Kasumi-1 (cell line): ENCODE data around the gene CDX2.
"Not testable (repeated sequence)": the region's sequence is repeated elsewhere in the genome, so short reads cannot be mapped to it uniquely, and the experiment has no call there.

ENCODE experiments used
- DNase-seq, 2 experiments: peaks; one replicate each; lab custom pipeline; 2025; lab: John Stamatoyannopoulos, UW

The CDX2 gene

DNA sequence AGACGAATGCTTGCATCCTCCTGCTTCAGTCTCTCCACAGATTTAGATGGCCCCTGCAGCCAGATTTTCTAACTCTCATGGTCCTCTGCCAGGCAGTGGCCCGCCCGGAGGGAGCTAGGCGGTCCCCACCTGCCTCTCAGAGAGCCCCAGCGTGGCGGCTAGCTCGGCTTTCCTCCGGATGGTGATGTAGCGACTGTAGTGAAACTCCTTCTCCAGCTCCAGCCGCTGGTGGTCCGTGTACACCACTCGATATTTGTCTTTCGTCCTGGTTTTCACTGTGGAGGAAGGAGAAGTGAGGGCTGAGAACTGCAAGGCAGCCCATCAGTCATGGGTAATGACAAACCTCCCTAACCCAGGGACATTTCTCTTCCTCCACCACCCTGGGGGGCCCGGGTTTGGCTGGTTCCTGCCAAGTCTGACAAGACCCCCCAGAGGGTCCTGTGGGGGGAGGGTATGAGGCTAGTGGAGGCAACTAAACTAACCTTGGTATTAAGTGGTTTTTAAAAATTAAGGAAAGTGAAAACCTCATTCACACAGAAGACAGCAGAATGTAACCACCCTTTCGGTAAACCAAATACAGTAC is 4.3 kb downstream of the CDX2 start:
- no peak for DNase-seq

DNA sequence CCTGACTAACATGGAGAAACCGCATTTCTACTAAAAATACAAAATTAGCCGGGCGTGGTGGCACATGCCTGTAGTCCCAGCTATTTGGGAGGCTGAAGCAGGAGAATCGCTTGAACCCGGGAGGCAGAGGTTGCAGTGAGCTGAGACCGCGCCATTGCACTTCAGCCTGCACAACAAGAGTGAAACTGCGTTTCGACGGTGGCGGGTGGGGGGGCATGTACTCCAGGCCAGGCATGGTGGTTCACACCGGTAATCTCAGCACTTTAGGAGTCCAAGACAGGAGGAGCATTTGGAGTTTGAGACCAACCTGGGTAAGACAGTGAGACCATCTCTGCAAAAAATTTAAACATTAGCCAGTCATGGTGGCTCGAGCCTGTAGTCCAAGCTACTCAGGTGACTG is 4.9 kb downstream of the CDX2 start:
- not testable (repeated sequence) for DNase-seq

DNA sequence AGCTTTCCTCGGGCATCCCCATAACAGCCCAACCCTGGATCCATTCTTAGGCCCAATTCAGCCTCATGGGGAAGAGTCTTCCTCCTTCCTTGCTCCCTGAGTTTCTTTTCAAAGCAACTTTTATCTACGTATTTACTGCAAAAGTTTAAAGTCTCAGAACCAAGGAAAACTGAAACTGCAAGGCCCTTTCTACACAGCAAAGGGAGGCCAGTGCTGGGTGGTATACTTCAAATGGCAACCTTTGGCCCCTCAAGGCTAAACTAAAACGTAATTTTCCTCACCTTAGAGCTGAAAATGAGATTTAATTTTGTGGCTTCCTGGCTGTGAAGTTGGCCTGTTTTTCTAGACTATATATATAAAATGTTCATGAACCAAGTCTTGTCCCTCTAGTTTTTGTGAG is 5.6 kb downstream of the CDX2 start:
- no peak for DNase-seq

DNA sequence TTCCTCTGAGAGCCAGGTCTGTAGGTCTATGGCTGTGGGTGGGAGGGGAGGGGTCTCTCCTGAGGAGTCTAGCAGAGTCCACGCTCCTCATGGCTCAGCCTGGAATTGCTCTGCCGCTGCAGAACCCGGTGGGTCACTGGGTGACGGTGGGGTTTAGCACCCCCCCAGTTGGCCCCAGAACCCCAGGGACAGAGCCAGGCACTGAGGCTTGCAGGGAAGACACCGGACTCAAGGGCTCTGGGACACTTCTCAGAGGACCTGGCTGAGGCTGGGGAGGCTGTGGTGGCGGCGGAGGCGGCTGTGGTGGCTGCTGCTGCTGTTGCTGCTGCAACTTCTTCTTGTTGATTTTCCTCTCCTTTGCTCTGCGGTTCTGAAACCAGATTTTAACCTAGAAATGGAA is 6.1 kb downstream of the CDX2 start:
- DNase-seq: no peak

DNA sequence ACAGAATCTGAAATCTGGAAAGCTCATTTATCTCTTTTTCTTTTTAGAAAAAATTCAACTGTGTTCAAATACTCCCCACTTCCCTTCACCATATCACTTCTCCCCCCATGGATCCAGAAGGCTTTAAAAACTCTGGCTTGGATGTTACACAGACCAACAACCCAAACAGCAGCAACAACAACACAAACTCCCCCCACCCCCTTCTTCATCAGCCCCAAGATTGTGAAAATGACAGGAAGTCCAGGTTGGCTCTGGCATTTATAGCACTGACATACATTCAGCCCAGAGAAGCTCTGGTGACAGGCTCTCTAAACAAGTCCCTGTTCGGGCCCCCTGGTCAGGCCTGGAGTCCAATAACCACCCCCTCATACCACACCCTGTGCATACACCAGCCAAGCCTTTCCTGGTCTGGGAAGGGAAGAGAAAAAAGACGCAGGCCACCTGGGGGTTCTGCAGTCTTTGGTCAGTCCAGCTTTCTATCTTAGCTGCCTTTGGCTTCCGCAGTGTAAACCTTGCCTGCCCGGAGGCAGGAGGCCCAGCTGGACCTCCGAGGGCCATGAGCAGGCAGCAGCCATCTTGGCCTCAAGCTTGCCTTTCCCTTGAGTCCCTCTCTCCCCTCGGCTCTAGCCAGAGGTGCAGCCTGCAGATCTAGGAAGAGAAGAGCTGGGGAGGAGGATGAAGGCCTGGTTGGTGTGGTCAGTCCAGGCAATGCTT is 6.8 kb downstream of the CDX2 start:
- DNase-seq: no peak

GRCh38 chr13:27961227-27962085 is 7.7 kb downstream of the CDX2 start:
- DNase-seq: no peak

DNA sequence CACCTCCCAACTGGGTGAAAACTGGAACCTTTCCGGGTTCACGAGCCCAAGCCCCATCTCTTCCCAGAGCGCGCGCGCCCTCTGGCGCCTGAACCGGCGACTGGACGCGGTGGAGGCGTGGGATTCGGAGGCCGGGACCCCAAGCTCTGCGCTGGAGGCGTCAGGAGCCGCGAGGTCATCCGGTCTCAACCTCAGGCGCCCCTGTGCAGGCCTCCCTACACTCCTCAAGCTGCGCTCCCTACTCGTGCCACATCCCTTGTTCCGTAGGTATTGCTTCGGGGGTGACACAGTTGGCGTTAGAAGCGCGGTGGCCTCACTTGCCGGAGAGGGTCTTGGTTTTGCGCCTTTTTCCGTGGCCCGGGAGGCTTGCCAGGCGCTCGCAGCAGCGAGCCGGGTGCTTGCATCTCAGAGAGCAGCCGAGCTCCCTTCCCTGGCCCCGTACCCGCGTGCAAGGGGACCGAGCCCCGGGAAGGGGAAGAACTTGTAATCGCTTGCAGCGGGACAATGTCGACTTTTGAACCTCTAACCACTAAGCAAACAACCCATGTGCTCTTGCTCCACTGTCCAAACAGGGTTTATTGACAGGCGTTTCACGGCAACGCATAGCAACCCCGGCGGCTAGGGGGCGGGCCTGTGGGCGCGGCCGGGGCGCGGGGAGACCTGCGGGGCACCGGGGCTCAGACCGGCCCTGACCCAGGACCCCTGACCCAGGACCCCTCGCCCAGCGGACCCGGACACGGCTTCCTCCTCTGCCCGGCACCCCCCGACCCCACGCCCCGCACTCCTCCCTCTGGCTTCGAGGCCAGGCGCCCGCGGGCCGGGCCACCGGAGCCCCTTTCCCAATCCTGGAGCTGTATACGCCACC is 8.5 kb downstream of the CDX2 start:
- DNase-seq: peak; percentile 15 to 24

- DNase-seq: no peak
These were observed 9.1 kb downstream of the CDX2 start for GRCh38 chr13:27959976-27960361.

GRCh38 chr13:27956576-27957300 is 12.4 kb downstream of the CDX2 start:
- no peak for DNase-seq

DNA sequence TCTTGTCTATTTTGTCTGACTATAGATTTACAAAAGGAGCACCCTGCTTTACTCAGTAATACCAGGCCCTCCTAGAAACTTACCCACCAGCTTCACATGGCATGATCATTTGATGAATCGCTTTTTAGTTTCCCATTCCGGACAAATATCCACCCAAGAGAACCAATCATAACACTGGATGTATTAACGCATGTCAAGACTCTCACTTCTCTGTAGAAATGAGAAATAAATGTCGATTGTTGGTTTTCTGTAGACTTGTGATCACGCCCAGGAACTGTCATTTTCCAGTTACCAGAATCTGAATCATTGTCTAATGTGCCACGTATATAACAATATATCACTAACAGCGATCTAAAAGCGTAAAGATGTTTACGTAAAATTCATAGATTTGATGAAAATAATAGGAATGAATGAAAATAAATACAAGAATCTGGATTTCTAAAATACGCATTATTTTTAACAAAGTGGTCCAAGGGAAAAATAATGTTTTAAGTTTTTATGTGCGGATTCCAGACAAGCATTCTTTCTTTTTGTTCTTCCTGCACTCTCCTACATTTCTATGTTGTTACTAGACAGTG is 14.0 kb downstream of the CDX2 start:
- no peak for DNase-seq

DNA sequence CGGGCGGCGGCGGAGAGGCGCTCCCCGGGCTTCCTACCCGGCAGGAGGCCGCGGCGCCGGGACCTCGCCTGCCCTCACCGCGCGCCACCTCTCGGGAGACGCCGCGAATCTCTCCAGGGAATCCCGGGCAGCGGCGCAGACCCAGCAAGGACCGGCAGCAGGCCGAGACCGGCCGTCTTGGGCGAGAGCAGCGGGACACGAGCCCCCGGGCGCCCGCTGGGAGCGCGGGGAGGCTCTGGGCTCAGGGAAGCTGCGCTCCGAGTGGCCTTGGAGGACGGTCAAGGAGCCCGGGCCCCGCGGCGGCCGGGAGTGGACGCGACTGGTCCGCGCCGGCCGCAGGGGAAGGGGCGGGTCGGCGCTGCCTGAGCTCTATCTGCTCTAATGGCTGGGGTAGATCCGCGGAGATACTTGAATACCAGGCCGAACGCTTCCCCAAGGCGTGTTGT is 14.7 kb downstream of the CDX2 start:
- DNase-seq: no peak

DNA sequence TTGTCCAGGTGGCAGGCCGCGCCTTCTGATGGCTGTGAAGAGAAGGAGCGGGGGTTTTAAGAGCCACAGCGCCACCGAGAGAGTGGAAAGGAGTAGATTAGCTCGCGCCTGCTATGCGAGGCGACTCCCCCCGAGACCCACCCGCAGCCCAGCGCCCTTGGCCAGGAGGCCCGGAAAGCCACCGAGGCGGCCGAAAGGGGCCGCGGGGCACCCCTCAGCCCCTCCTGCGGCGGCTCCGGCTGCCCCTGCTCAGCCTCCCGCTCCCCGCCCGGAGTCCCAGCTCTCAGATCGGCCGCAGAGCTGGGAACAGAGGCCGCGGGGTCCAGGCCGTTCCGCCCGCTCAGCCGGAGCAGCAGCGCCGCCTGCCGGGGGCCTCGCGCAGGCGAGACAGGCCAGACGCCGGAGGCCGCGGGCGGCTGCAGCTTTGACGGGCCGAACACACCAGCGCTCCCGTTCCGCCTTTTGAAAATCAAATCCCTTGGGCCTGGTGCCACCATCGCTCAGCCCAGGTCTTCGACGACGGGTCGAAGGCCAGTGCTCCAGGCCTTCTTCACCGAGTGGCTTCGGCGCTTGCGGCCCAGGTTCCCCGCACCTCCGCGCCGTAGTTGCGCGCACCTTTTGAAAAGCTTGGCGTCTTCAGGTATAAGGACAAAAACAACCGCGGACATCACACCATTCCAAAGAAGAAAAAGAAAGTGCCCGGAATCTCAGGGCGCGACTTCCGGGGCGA is 15.3 kb downstream of the CDX2 start:
- DNase-seq: peak; percentile 39 to 52

DNA sequence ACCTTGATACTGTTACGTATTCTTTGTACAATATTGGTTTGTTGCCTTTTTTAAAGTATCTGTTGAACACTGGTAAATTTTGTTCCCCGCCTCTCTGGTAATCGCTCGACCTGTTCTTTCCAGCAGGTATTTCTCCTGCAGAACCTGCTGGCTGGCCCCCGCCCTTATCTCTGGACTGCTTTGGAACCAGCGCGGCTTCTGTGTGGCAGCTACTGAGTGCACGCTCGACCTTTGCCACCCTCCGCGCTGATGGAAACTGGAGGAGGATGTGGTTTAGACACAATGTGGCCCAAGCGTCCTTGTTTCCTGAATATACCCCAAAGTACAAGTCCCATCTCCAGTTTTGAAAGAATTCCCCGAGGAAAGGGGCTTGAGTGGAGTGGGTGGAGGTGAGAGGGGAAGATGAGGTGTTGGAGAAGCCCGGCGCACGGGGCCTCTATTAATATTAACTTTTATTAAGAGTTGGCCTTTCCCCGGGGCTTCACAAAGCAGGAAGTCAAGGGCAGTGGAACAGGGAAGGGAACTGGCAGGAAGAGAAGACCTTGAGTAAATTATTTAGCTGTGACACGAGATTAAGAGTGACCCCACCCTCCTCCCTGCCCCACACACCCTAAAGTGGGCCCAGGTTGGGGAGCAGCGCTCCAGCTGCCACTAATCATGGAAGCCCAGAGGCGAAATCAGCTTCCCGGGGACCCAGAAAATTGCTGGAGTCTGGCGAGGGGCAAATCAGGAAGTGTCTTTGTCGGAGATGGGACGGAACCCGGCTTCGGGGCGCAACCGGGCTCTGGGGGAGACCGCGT is 16.0 kb downstream of the CDX2 start:
- DNase-seq: no peak

GRCh38 chr13:27942972-27943371 is 26.1 kb downstream of the CDX2 start:
- DNase-seq: no peak

- no peak for DNase-seq
These were observed 35.4 kb downstream of the CDX2 start for GRCh38 chr13:27933580-27934328.

DNA sequence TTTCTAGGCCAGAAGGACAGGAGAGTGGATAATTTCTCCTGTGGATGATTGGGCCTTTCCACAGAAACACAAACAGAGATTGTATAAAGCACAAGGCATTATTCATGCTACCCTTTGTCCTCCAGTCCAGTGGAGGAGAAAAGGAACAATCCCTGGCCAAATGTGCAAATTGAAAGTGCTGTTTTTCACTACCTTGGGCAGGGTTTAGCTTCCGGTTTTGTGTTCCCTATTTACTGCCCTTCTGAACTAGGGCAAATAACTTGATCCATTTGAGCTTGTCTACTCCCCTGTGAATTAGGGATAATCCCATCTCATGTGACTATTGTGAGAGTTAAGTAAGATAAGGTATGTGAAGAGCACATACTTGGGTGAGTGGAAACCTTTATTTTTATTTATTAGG is 36.0 kb downstream of the CDX2 start:
- DNase-seq: no peak

DNA sequence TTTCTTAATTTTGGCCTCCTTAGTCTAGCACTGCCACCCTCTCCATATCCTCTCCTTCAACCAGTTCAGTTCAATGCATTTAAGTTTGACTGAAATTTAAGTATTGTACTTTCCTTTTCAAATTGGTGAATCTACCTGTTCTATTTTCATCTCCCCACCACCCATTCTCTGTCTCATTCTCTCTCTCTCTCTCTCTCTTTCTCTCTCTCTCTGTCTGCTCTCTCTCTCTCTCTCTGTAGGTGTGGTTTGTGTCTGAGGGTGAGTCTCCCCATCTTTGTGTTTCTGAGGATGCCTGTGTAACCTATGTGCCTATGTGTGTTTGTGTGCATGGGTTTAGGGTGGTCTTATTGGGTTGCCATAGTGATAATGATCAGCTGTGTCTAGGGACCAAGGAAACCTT is 39.2 kb downstream of the CDX2 start:
- no peak for DNase-seq

GRCh38 chr13:27928805-27929753 is 40.0 kb downstream of the CDX2 start:
- DNase-seq: no peak
